Measurements from ENCODE around the gene REX1BD. TPM values are rescaled to one million over a fixed set of nuclear protein-coding genes. Genes with fewer than 3 reads are reported as not detected.
"Not testable (repeated sequence)": the region's sequence is repeated elsewhere in the genome, so short reads cannot be mapped to it uniquely, and the experiment has no call there.

Gene REX1BD
- total and polyA plus RNA-seq, 11 donors, result 42.9 to 205 (median 68.2) TPM

DNA sequence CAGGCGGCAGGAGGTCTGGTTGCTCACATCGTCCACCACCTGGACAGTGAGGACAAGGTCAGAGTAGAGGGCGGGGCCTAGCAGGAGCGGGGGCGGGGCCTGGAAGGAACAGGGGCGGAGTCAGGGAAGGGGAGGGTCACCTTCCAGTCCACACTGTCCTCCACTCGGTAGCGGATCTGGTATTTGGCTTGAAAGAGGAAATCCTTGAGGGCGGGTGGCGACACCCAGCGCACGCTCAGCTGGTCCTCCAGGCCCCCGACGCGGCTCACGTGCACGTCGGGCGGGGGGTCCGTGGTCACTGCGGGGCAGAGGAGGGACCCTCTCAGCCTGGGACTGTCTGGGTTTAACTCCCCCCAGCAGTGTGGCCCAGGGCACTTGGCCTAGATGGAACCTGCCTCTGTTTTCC lies 8.2 kb downstream of the REX1BD start:
- 13 to 18% (median 15%) methylated on average over 6 to 21 of the region's 21 CpGs for WGBS, 4 donors
- peak in 1 of 5 donors; percentile 77 for DNase-seq
- H3K4me3 ChIP-seq, result no peak overlapping the region

GRCh38 chr19:18597809-18598660 lies 9.4 kb downstream of the REX1BD start:
- peaks cover 4 to 27% (median 16%) of the 10 kb centered on the region in 12 donors for H3K4me1 ChIP-seq
- 43 to 60% (median 47%) methylated on average over 20 to 25 of the region's 25 CpGs for WGBS, 4 donors
- no peaks in the 10 kb centered on the region for H3K36me3 ChIP-seq
- ATAC-seq, result no peak
- no peak overlapping the region for H3K27ac ChIP-seq
- H3K4me3 ChIP-seq, result no peak overlapping the region
- intact Hi-C loops (cut with DNase I), result loop anchor here in 5 of 10 donors (5.0 to 10.0 kb wide), 4 partner anchors 57 to 249 kb away; no protein-coding TSS in a partner anchor
- TF ChIP-seq, protein P1, sequence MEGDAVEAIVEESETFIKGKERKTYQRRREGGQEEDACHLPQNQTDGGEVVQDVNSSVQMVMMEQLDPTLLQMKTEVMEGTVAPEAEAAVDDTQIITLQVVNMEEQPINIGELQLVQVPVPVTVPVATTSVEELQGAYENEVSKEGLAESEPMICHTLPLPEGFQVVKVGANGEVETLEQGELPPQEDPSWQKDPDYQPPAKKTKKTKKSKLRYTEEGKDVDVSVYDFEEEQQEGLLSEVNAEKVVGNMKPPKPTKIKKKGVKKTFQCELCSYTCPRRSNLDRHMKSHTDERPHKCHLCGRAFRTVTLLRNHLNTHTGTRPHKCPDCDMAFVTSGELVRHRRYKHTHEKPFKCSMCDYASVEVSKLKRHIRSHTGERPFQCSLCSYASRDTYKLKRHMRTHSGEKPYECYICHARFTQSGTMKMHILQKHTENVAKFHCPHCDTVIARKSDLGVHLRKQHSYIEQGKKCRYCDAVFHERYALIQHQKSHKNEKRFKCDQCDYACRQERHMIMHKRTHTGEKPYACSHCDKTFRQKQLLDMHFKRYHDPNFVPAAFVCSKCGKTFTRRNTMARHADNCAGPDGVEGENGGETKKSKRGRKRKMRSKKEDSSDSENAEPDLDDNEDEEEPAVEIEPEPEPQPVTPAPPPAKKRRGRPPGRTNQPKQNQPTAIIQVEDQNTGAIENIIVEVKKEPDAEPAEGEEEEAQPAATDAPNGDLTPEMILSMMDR (IDR thresholded peaks at IDR 0.05), result no peak
- H3K27me3 ChIP-seq, result peaks cover 0 to 63% (median 33%) of the 10 kb centered on the region in 9 donors
- DNase-seq, result no peak
- H3K9me3 ChIP-seq, result no peaks in the 10 kb centered on the region

More for the DNA sequence above, 8.2 kb downstream of the REX1BD start:
- peak in 3 of 4 donors; percentile 39 to 53 (median 44) for ATAC-seq
- peaks cover 4 to 27% (median 16%) of the 10 kb centered on the region in 12 donors for H3K4me1 ChIP-seq
- intact Hi-C loops (cut with DNase I), result loop anchor here in 5 of 10 donors (5.0 to 10.0 kb wide), 4 partner anchors 58 to 251 kb away; no protein-coding TSS in a partner anchor
- peaks cover 0 to 50% (median 23%) of the 10 kb centered on the region in 9 donors for H3K27me3 ChIP-seq
- no peak for TF ChIP-seq POLR2A (IDR thresholded peaks at IDR 0.05)
- TF ChIP-seq, protein P1 (IDR thresholded peaks at IDR 0.05), result no peak
- no peak overlapping the region for H3K27ac ChIP-seq
- H3K9me3 ChIP-seq, result no peaks in the 10 kb centered on the region
- H3K36me3 ChIP-seq, result peaks cover 0 to 4% (median 0%) of the 10 kb centered on the region in 9 donors

- Histone ChIP-seq H3K27ac (no peak overlapping the region), H3K36me3 (no peaks in the 10 kb centered on the region), H3K9me3 (no peaks in the 10 kb centered on the region), H3K27me3 (peaks cover 8 to 78% (median 47%) of the 10 kb centered on the region in 9 donors), H3K4me3 (no peak overlapping the region), H3K4me1 (peaks cover 4 to 30% (median 17%) of the 10 kb centered on the region in 12 donors)
- WGBS, 4 donors, result 84 to 89% (median 87%) methylated on average over 18 to 20 of the region's 20 CpGs
- TF ChIP-seq, protein P1 (IDR thresholded peaks at IDR 0.05), result no peak
- TF ChIP-seq POLR2A (IDR thresholded peaks at IDR 0.05), result no peak
- intact Hi-C loops (cut with DNase I), result loop anchor here in 5 of 10 donors (5.0 to 10.0 kb wide), 4 partner anchors 55 to 248 kb away; no protein-coding TSS in a partner anchor
- ATAC-seq, result no peak
- DNase-seq, result no peak
Observed at GRCh38 chr19:18599485-18599884, 10.9 kb downstream of the REX1BD start.

GRCh38 chr19:18600692-18601397 lies 12.2 kb downstream of the REX1BD start:
- H3K4me1 ChIP-seq, result peaks cover 0 to 29% (median 7%) of the 10 kb centered on the region in 12 donors
- ATAC-seq; H3K27ac ChIP-seq; intact Hi-C loops (cut with DNase I); H3K4me3 ChIP-seq; H3K36me3 ChIP-seq; DNase-seq; H3K9me3 ChIP-seq: not testable (repeated sequence)
- peaks cover 13 to 90% (median 60%) of the 10 kb centered on the region in 9 donors for H3K27me3 ChIP-seq
- WGBS, 4 donors, result 92 to 96% (median 94%) methylated on average over 15 of the region's 15 CpGs

All from heart left ventricle (tissue), 16 donors.